ENCODE data around the gene DTX3L. TPM values are rescaled to one million over a fixed set of nuclear protein-coding genes. Genes with fewer than 3 reads are reported as not detected.
"Not testable (repeated sequence)": the region's sequence is repeated elsewhere in the genome, so short reads cannot be mapped to it uniquely, and the experiment has no call there.

Gene DTX3L
- polyA plus RNA-seq, 4 donors = 12.9 to 13.8 (median 13.4) TPM

GRCh38 chr3:122560680-122561079, 3.5 kb upstream of the DTX3L start:
- DNase-seq (ENCODE audit: low read depth in 4 of 4, low spot score in 2 of 4) = peak in 1 of 4 donors; percentile 71

GRCh38 chr3:122562923-122563716, 1.0 kb upstream of the DTX3L start:
- DNase-seq (ENCODE audit: low read depth in 4 of 4, low spot score in 2 of 4) = no peak

- DNase-seq (ENCODE audit: low read depth in 4 of 4, low spot score in 2 of 4) = no peak
These were observed 467 bp upstream of the DTX3L start for GRCh38 chr3:122563717-122564025.

- not testable (repeated sequence) for DNase-seq (ENCODE audit: low read depth in 4 of 4, low spot score in 2 of 4)
These were observed 4.0 kb downstream of the DTX3L start for GRCh38 chr3:122568131-122568530.

- DNase-seq (ENCODE audit: low read depth in 4 of 4, low spot score in 2 of 4) = no peak
These were observed 4.6 kb downstream of the DTX3L start for GRCh38 chr3:122568755-122569154.

GRCh38 chr3:122572940-122573412, 8.8 kb downstream of the DTX3L start:
- no peak for DNase-seq (ENCODE audit: low read depth in 4 of 4, low spot score in 2 of 4)

GRCh38 chr3:122576174-122576940, 12.2 kb downstream of the DTX3L start:
- no peak for DNase-seq (ENCODE audit: low read depth in 4 of 4, low spot score in 2 of 4)

- no peak for DNase-seq (ENCODE audit: low read depth in 4 of 4, low spot score in 2 of 4)
These were observed 13.4 kb downstream of the DTX3L start, which contains the start of gene PARP15 for GRCh38 chr3:122577409-122578031. PARP15 (plus strand) TSS chr3:122577650; CDS start chr3:122577668, 18 bp downstream.

GRCh38 chr3:122578069-122578740, 14.1 kb downstream of the DTX3L start:
- DNase-seq (ENCODE audit: low read depth in 4 of 4, low spot score in 2 of 4) = no peak

- no peak for DNase-seq (ENCODE audit: low read depth in 4 of 4, low spot score in 2 of 4)
These were observed 16.3 kb downstream of the DTX3L start for GRCh38 chr3:122580470-122580869.

- DNase-seq (ENCODE audit: low read depth in 4 of 4, low spot score in 2 of 4) = no peak
These were observed 17.5 kb downstream of the DTX3L start for GRCh38 chr3:122581622-122582021.

- no peak for DNase-seq (ENCODE audit: low read depth in 4 of 4, low spot score in 2 of 4)
These were observed 18.3 kb downstream of the DTX3L start for GRCh38 chr3:122582390-122582789.

GRCh38 chr3:122586098-122586497, 22.0 kb downstream of the DTX3L start:
- no peak for DNase-seq (ENCODE audit: low read depth in 4 of 4, low spot score in 2 of 4)

- no peak for DNase-seq (ENCODE audit: low read depth in 4 of 4, low spot score in 2 of 4)
These were observed 22.8 kb downstream of the DTX3L start for GRCh38 chr3:122586773-122587485.

- DNase-seq (ENCODE audit: low read depth in 4 of 4, low spot score in 2 of 4) = no peak
These were observed 23.4 kb downstream of the DTX3L start for GRCh38 chr3:122587572-122587971.

GRCh38 chr3:122589297-122589696, 25.2 kb downstream of the DTX3L start:
- no peak for DNase-seq (ENCODE audit: low read depth in 4 of 4, low spot score in 2 of 4)

- DNase-seq (ENCODE audit: low read depth in 4 of 4, low spot score in 2 of 4) = no peak
These were observed 26.5 kb downstream of the DTX3L start for GRCh38 chr3:122590610-122591009.

GRCh38 chr3:122594025-122594424, 29.9 kb downstream of the DTX3L start:
- no peak for DNase-seq (ENCODE audit: low read depth in 4 of 4, low spot score in 2 of 4)

- DNase-seq (ENCODE audit: low read depth in 4 of 4, low spot score in 2 of 4) = no peak
These were observed 34.0 kb downstream of the DTX3L start for GRCh38 chr3:122598151-122598550.

GRCh38 chr3:122598556-122598955, 34.4 kb downstream of the DTX3L start:
- DNase-seq (ENCODE audit: low read depth in 4 of 4, low spot score in 2 of 4) = no peak

Data from left renal cortex interstitium (tissue), 4 donors.